ENCODE results near the gene CXCL13.
"Not testable (repeated sequence)": the region's sequence is repeated elsewhere in the genome, so short reads cannot be mapped to it uniquely, and the experiment has no call there.

CXCL13 gene, protein sequence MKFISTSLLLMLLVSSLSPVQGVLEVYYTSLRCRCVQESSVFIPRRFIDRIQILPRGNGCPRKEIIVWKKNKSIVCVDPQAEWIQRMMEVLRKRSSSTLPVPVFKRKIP

DNA sequence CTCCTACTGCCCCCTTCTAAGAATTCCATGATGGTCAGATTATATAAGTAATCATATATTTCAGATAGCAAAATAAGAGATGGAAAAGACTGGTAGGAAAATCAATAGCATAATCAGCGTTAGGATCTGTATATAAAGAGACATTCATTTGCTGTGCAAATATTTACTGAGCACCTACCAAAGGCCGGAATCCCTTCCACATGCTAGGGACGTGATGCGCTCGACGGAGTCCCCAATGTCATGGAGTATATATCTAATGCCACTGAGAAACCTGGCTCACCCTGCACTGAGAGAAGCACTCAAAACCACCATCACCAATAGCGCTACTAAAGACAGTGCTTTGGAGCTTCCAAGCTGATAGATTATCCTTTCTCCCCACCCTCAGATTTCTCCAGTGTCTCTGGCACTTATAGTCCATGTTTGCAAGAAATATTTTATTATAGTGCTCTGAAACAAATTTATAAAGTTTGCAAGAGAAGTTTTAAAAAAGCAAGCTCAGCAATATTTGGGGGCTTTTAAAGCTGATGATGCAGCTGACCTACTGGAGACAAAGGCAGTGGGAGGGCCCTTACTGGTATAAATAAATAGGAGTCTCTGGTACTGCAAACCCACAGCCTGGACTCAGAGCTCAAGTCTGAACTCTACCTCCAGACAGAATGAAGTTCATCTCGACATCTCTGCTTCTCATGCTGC is at the start of gene CXCL13:
TSS of gene CXCL13 (plus strand) at position 611 of the 693 bp plus-strand sequence. CDS start at position 657, 46 bp downstream.
- in situ Hi-C loops (cut with MboI; ENCODE audit: low sequenced_read_pairs), result no loop called here

DNA sequence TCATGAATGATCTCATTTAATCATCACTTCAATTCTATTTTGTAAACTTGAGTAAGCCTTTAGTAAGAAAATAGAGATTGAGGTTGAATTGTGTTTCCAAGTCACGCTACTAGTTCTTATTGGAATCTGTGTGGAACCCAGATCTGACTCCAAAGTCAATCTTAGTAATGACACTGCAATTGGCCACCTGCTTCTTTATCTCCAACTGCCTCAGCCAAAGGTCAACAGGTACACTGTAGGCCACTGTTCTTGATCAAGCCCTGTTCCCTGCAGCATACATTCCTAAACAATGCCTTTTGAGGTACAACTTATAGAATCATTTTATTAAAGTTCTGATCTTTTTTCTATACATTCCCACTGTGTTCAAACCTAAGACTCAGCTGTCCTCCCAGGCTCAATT is 45.5 kb upstream of the CXCL13 start:
- in situ Hi-C loops (cut with MboI; ENCODE audit: low sequenced_read_pairs), result no loop called here

DNA sequence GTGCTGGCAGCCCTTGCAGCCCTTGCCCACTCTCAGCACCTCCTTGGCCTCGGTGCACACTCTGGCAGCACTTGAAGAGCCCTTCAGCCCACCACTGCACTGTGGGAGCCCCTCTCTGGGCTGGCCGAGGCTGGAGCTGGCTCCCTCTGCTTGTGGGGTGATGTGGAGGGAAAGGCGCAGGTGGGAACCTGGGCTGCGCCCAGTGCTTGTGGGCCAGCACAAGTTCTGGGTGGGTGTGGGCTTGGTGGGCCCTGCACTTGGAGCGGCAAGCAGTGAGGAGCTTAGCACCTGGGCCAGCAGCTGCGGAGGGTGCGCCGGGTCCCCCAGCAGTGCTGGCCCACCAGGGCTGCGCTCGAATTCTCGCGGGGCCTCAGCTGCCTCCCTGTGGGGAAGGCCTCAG is 43.9 kb upstream of the CXCL13 start:
- in situ Hi-C loops (cut with MboI; ENCODE audit: low sequenced_read_pairs), result not testable (repeated sequence)

DNA sequence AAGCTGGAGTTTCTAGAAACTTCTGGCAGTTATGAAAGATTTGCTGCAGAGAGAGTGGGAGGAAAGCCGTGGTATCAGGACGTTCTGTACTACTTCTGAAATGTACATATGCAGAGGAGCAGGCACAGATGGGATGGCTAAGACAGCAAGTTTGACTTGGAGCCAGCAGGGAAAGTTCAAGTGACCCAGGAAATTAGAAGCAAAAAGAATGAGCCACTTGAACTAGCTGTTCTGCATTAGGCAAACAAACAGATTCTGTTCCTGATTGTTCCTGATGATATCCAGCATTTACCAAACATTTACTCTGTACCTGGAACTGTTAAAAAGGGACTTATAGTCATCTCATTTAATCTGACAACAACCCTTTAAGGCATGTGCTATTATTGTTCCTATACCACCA is 41.4 kb upstream of the CXCL13 start:
- in situ Hi-C loops (cut with MboI; ENCODE audit: low sequenced_read_pairs), result no loop called here

DNA sequence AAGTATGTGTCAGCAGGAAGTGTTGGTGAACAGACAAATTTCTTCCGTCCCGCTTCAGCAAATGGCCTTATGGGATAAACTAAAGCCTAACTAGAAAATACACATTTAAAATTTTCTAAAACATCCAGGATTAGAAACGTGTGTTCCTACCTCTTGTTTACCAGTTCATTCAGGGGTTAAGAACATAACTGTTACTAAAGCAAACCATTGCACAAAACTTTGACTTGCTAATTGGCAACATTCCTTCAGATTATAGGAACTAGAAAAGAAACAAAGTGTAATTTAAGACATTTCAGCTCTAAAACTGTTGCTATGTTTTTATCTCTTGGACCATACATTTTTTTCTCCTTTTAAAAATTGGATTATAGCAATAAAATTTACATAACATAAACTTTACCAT is 39.5 kb upstream of the CXCL13 start:
- in situ Hi-C loops (cut with MboI; ENCODE audit: low sequenced_read_pairs), result no loop called here

DNA sequence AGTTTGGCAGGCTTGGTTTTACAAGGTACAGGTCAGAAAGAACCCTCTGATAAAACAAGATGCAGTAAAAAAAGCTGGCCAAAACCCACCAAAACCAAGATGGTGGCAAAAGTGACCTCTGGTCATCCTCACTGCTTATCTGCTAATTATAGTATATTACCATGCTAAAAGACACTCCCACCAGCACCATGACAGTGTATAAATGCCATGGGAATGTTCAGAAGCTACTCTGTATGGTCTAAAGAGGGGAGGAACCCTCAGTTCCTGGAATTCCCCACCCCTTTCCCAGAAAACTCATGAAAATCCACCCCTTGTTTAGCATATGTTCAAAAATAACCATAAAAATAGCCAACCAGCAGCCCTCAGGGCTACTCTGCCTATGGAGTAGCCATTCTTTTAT is 38.1 kb upstream of the CXCL13 start:
- in situ Hi-C loops (cut with MboI; ENCODE audit: low sequenced_read_pairs), result no loop called here

DNA sequence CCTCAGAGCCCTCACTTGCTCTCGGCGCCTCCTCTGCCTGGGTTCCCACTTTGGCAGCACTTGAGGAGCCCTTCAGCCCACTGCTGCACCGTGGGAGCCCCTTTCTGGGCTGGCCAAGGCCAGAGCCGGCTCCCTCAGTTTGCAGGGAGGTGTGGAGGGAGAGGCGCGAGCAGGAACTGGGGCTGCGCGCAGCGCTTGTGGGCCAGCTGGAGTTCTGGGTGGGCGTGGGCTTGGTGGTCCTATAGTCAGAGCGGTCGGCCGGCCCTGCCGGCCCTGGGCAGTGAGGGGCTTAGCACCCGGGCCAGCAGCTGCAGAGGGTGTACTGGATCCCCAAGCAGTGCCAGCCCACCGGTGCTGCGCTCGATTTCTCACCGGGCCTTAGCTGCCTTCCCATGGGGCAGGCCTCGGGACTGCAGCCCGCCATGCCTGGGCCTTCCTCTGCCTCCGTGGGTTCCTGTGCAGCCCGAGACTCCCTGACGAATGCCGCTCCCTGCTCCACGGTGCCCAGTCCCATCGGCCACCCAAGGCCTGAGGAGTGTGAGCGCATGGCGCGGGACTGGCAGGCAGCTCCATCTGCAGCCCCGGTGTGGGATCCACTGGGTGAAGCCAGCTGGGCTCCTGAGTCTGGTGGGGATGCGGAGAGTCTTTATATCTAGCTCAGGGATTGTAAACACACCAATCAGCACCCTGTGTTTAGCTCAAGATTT is 35.0 kb upstream of the CXCL13 start:
- in situ Hi-C loops (cut with MboI; ENCODE audit: low sequenced_read_pairs), result not testable (repeated sequence)

DNA sequence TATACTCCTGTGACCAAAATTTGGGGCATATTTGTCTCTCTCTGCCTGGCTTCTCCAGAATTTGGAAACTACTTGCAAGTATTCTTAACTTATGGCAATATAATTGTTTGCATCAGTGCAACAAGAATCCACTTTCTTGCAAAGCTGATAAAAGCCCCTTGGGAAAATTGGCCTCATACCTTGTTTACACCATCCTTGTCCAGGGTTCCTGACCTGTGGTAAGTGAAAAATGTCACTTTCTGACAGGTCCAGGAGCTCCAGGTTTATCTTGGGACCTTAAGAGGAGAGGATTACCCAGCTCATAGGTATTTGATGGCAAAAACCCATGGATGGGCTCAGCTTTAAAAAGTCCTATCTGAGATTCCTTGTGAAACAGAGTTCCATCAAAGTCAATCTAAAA is 29.3 kb upstream of the CXCL13 start:
- in situ Hi-C loops (cut with MboI; ENCODE audit: low sequenced_read_pairs), result no loop called here

DNA sequence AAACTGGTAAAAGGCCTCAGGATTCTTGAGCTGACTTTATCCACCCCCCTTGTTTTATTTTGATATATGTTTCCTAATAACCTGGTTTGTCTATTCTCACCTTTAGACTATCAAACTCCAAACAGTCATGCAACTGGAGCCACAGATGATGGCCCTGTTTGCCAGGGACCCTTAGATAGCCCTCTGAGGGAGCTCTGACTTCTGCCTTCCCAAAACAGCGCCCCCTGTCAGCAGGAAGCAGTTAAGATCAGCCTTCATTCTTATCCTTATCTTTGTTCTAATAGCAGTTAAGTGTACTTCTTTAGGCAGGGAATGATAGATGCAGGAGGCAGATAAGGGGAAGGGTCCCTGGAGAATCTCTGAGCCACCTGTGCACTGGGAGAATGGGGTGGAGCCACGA is 27.5 kb upstream of the CXCL13 start:
- in situ Hi-C loops (cut with MboI; ENCODE audit: low sequenced_read_pairs), result no loop called here

DNA sequence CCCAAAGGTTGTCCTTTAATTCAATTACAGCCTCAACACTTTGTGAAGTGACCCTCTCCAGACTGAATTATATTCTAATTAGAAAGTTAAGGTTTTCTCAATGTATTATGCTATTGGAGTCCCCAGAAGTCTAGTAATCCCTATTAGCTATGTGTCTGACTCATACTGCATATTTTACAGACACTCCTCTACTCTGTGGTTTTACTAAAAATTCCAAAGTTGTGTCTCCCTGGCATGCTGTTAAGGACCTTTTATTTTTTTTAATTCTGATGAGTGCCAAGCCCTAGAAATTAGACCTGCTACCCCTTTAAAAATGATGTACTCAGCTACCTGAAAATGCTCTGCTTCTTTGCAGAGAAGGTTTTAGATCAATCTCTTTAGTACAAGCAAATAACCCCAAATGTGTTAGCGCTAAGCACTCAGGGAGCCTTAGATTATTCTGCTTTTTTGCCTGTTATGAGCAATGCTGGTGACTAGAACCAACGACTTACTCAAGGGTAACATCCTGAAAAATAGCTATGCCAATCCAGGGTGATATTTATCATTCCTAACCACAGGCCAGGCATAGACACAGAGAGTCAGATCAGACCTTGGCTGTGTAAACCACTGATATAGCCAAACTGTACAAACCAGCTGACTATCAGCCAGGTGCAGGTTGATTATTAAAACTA is 26.1 kb upstream of the CXCL13 start:
- in situ Hi-C loops (cut with MboI; ENCODE audit: low sequenced_read_pairs), result no loop called here

DNA sequence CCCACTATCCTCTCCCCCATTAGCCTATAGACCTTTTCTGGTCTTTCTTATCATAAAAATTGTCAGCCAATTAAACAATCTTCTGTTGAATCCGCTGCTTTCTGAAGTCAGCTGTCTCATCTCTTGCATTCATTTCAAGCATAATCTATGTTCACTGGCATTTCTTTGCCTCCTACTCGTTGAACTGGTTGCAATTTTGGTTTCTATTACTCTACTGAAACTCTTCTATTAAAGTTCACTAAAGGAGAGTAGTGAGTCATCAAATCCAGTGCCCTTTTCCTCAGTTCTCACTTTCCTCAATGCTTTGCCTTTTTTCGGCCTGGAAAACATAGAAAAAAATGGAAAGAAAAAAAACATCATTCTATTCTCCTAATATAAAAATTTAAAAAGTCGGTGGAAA is 23.9 kb upstream of the CXCL13 start:
- in situ Hi-C loops (cut with MboI; ENCODE audit: low sequenced_read_pairs), result no loop called here

DNA sequence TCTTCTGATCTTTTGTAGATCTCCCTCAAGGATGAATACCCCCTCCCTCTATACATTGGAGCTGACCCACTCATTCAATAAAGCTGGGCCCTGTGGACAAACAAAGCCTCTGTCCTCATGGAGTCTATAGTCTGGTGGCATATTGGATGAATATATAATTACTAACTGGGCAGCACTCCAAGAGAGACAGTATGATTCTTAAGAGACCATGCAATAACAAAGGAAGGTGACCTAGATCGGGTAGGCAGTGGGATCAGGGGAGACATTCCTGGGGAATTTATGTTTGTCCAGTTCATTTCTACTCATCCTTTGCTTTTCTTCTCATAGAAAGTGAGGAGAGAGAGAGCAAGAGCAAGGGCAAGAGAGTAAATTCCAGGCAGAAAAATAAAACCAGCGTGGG is 23.5 kb upstream of the CXCL13 start:
- in situ Hi-C loops (cut with MboI; ENCODE audit: low sequenced_read_pairs), result no loop called here

DNA sequence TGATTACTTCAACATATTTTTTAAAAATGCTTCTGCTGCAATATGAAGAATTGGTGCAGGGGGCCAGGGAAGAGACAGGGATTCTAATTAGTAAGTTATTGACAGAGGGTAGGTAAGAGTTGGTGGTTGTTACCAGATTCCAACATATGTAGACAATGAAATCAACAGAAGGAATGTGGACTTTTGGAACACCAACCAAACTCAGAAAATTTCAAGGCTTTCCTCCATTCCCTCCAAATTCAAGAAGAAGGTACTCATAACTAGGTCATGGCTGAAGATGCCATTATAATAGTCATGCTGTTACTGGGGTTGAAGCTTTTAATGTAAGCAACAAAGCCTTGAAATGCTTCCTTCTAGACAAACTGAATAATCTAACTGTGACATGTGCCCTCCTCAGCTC is 22.9 kb upstream of the CXCL13 start:
- in situ Hi-C loops (cut with MboI; ENCODE audit: low sequenced_read_pairs), result no loop called here

DNA sequence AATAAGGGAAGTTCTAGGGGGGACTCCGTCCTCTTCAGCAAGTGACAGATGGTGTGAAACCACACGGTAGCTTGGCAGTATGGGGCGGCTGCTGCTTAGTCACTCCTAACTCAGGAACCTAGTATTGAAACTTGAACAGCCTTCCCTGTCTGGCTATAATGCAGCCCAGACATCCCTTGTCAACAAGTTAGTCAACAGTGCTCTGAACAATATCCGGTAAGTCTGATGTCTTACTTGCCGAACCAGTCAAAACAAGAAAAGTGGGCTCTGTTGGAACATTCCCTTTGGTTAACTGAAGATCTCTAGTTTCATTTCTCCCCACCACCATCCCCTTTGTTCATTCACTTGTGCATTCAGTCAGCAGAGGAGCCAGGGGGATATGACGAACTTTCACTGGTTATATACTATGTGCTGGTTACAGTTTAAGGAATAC is 18.7 kb upstream of the CXCL13 start:
- in situ Hi-C loops (cut with MboI; ENCODE audit: low sequenced_read_pairs), result no loop called here

DNA sequence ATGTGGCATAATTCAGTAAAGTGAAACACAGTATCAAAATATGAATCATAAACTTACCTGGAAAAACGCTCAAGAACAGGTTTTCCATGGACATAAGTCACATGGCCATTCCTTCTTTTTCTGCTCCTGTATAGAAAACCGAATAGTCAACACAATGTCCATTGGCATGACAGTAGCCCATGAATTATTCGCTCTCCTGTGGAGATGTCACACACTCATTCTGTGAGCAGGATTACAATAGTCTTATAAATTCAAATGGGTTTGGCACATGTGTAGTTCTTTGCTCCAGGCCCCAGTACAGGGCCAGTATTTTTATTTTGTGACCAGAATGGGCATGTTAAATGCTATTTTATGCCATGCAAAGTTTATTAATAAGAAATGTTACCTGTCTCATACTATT is 15.1 kb upstream of the CXCL13 start:
- in situ Hi-C loops (cut with MboI; ENCODE audit: low sequenced_read_pairs), result no loop called here

DNA sequence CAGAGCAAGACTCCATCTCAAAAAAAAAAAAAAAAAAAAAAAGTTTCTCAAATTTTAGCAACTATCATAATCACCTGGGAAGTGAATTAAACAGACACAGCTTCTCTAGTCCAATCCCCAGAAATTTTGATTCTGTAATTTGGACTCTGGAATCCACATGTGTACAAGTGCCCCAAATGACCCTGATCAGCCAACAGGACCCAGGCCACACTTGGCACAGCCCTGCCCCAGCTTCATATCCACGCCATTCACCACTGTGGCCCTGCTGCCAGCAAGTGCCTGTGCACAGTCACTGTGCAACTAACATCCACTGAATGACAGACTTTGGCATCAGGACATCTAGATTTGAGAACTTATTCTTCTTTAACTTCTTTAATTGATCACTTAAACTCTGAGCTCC is 14.1 kb upstream of the CXCL13 start:
- in situ Hi-C loops (cut with MboI; ENCODE audit: low sequenced_read_pairs), result no loop called here

DNA sequence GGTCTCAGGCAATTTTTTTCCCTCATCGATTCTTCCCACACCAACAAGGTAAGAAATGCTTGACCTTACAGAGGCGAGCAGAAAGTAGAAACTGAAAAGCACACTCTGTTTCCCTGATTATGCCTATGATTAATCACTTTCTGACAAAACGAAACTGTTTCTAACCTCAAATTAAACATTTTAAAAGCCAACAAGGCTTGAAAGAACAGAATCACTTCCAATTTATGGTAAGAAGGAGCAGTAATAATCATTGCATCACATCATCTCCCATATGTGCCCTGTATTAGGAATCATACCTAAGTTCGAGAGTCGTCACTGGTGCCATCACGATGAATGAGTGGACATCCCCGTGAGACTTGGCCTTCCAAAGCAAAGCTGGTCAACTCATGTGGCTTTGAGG is 12.5 kb upstream of the CXCL13 start:
- in situ Hi-C loops (cut with MboI; ENCODE audit: low sequenced_read_pairs), result no loop called here

DNA sequence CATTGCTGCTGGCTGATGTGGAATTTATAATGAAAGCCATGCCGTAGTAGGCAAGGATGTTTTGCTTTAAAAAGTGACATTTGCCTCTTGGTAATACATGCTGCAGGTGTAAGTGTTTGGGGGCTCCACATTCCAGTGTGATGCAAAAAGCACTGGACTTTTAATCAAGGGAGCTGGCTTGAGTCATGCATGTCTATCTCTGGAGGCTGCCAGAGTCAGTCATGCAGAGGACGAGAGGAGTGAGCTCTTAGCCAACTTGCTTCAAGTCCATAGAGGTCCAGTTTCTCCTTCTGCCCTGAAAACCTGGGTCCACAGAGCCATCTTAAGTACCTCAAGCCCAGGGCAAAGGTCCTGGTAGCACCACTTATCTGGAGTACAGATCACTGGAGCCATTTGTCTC is 11.6 kb upstream of the CXCL13 start:
- in situ Hi-C loops (cut with MboI; ENCODE audit: low sequenced_read_pairs), result no loop called here

DNA sequence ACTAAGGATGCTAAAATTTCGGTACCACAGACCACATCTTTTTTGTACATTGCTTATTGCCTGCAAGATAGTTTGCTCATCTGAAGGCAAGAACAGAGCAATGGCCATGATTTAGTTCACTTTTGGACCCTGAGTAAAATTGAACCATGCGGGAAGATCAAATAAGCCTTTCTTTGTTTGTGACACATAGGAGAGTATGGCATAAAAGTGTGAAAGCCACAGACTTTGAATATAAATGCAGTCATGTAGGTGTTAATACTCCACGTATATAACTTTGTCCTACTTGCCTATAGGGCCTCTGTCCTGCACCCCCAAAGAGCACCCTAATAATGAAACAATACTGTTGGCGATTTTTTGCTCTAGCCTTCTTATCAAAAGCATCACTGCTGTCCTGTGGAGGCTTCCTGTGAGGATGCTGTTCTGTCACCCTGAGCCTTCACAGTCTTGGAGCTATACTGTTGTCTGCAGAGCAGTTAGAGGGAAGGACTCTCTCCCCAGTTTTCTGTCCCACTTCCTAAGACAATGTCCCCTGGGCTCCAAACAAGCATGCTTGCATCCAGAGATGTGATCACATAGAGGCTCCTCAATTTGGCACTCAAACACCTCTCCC is 10.2 kb upstream of the CXCL13 start:
- in situ Hi-C loops (cut with MboI; ENCODE audit: low sequenced_read_pairs), result no loop called here

DNA sequence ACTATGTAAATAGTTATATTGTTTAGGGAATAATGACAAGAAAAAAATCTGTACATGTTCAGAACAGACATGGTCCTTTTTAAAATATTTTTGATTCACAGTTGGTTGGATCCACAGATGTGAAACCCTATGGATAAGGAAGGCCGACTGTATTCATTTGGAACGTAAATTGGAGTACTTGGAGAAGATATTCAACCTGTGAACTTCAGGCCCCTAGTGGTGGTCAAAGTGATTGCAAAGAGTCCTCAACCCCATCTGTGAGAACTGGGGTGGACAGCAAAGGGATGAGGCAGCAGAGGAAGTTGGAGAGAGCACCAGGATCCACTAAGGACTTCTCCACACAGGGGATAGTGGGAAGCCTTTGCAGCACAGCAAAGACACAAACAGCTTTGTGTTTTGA is 6.2 kb upstream of the CXCL13 start:
- in situ Hi-C loops (cut with MboI; ENCODE audit: low sequenced_read_pairs), result no loop called here

Data from hTERT RPE-1 (cell line).